Spleen (tissue), 7 donors: ENCODE results near the gene TEF.

Source experiments
- POLR2A ChIP-seq, 3 donors: fragments of 450-650 bp; IDR thresholded peaks; one replicate each; pipeline ENCODE4 v1.5.1; 2017; ENCODE audit warnings: antibody characterized with exemption in 3 of 3, mild to moderate bottlenecking in 1 of 3
- TF ChIP-seq, protein P1 (sequence below), 11 experiments: fragments of 200-600 bp in 7 of 11; fragments of 450-650 bp in 4 of 11; sonication (generic) in 4 of 11; IDR thresholded peaks in 8 of 11; conservative IDR thresholded peaks in 3 of 11; 1 replicate in 7 of 11; 2 replicates in 4 of 11; pipeline versions ENCODE4 v1.4.0 to v1.8.0; 2016 to 2021; ENCODE audit warnings: antibody characterized with exemption in 11 of 11, inconsistent platforms in 4 of 11, mild to moderate bottlenecking in 1 of 11
- donor health status: DM: no; HTN: no; CAD: no; lungs with moderate emphysema.
- donor health status: DM: no; HTN: no; CAD: no.
- donor health status: DM: no; HTN: no; CAD: no.

DNA sequence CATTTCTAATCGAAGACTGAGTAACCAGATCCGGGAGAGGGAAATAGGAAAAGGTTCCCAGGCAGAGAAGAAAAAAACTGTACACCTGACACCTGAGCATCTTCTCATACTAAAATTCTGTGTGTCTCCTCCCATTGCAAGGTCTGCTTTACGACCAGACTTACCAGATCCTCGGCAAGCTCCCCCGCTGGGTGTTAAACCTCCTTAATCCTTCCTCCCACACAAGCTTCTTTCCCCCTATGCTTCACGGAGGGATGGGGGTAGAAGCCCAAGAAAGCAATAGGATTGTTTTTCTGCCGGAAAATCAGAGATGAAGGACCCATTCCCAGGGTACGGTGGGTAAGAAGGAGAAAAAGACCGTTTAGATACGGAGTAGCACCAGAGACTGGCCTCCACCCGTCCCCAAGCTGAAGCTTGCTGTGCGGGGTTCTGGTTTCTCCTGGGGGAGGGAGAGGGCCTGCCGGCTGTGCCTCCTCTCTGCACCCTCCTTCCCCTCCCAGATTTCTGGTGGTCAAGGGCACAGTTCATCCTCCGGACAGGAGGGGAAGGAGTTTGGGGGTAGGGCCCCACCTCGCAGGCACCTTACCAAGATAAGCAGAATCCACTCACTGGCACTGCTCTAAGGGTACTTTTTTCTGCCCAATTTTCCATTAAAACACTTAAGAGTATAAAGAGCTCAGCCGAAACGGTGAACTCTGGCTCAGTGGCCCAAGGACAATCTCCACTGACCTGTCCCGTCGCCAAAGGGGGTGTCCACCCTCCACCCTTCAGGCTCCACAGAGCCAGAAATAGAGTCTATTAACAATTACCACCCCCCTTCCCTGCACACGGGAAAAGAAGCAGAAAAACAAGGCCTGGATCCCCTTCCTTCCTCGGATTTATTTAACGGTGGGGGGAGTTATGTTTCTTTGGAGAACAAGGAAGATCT lies 63.7 kb downstream of the TEF start:
- TF ChIP-seq, protein P1, sequence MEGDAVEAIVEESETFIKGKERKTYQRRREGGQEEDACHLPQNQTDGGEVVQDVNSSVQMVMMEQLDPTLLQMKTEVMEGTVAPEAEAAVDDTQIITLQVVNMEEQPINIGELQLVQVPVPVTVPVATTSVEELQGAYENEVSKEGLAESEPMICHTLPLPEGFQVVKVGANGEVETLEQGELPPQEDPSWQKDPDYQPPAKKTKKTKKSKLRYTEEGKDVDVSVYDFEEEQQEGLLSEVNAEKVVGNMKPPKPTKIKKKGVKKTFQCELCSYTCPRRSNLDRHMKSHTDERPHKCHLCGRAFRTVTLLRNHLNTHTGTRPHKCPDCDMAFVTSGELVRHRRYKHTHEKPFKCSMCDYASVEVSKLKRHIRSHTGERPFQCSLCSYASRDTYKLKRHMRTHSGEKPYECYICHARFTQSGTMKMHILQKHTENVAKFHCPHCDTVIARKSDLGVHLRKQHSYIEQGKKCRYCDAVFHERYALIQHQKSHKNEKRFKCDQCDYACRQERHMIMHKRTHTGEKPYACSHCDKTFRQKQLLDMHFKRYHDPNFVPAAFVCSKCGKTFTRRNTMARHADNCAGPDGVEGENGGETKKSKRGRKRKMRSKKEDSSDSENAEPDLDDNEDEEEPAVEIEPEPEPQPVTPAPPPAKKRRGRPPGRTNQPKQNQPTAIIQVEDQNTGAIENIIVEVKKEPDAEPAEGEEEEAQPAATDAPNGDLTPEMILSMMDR (IDR thresholded peaks at IDR 0.05 in 8 of 11, conservative IDR thresholded peaks at IDR 0.05 in 3 of 11) = no peak
- TF ChIP-seq POLR2A (IDR thresholded peaks at IDR 0.05) = no peak
